Measurements from ENCODE around the gene CDK5R2. TPM values are rescaled to one million over a fixed set of nuclear protein-coding genes. Genes with fewer than 3 reads are reported as not detected.

Gene CDK5R2
- total and polyA plus RNA-seq, 2 of the 13 experiments (the other 11 are each of a cell fraction or from before 2014, with no cell fraction given) = not detected

DNA sequence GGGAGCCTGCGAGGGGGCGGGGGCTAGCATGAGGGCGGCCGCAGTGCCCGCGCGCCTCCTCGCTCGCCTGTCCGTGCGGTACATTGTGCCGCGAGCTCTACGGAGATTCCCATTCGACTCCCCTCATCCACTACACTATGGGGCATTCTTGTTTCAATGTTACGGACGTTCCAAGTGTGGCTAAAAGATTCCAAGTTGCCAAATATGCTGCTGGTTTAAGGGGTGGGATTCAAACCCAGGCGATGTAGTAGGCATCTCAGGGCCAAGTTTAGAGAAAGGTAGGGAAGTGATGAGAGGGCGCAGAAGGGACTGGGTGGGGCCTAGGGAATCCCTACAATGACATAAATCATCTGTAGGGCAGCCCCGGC is 43.8 kb downstream of the CDK5R2 start (continued):
- TF ChIP-seq, protein P1, sequence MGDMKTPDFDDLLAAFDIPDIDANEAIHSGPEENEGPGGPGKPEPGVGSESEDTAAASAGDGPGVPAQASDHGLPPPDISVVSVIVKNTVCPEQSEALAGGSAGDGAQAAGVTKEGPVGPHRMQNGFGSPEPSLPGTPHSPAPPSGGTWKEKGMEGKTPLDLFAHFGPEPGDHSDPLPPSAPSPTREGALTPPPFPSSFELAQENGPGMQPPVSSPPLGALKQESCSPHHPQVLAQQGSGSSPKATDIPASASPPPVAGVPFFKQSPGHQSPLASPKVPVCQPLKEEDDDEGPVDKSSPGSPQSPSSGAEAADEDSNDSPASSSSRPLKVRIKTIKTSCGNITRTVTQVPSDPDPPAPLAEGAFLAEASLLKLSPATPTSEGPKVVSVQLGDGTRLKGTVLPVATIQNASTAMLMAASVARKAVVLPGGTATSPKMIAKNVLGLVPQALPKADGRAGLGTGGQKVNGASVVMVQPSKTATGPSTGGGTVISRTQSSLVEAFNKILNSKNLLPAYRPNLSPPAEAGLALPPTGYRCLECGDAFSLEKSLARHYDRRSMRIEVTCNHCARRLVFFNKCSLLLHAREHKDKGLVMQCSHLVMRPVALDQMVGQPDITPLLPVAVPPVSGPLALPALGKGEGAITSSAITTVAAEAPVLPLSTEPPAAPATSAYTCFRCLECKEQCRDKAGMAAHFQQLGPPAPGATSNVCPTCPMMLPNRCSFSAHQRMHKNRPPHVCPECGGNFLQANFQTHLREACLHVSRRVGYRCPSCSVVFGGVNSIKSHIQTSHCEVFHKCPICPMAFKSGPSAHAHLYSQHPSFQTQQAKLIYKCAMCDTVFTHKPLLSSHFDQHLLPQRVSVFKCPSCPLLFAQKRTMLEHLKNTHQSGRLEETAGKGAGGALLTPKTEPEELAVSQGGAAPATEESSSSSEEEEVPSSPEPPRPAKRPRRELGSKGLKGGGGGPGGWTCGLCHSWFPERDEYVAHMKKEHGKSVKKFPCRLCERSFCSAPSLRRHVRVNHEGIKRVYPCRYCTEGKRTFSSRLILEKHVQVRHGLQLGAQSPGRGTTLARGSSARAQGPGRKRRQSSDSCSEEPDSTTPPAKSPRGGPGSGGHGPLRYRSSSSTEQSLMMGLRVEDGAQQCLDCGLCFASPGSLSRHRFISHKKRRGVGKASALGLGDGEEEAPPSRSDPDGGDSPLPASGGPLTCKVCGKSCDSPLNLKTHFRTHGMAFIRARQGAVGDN (CRISPR knock-in tag; IDR thresholded peaks at IDR 0.05) = no peak
- TF ChIP-seq, protein P2, sequence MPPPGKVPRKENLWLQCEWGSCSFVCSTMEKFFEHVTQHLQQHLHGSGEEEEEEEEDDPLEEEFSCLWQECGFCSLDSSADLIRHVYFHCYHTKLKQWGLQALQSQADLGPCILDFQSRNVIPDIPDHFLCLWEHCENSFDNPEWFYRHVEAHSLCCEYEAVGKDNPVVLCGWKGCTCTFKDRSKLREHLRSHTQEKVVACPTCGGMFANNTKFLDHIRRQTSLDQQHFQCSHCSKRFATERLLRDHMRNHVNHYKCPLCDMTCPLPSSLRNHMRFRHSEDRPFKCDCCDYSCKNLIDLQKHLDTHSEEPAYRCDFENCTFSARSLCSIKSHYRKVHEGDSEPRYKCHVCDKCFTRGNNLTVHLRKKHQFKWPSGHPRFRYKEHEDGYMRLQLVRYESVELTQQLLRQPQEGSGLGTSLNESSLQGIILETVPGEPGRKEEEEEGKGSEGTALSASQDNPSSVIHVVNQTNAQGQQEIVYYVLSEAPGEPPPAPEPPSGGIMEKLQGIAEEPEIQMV (CRISPR knock-in tag; IDR thresholded peaks at IDR 0.05; ENCODE audit: low read depth) = no peak
- TF ChIP-seq, protein P3, sequence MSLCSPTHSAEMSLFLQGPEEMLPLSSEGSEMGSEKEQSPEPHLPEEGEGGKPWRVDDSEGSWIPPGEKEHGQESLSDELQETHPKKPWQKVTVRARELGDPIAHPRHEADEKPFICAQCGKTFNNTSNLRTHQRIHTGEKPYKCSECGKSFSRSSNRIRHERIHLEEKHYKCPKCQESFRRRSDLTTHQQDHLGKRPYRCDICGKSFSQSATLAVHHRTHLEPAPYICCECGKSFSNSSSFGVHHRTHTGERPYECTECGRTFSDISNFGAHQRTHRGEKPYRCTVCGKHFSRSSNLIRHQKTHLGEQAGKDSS (CRISPR knock-in tag; IDR thresholded peaks at IDR 0.05; ENCODE audit: borderline replicate concordance, low read depth) = no peak
- TF ChIP-seq MTA3 (CRISPR knock-in tag; IDR thresholded peaks at IDR 0.05) = no peak
- no peak for TF ChIP-seq SP1 (IDR thresholded peaks at IDR 0.05)
- TF ChIP-seq SP1 (CRISPR knock-in tag; IDR thresholded peaks at IDR 0.05) = 0 out of 2 replicates have a peak, but pooled peaks have one; percentile 12
- no peak; the same call in 1 of the 2 replicates for TF ChIP-seq ZNF709 (CRISPR knock-in tag; IDR thresholded peaks at IDR 0.05)
- 0 out of 2 replicates have a peak, but pooled peaks have one; percentile 41 for TF ChIP-seq ZBTB7B (CRISPR knock-in tag; IDR thresholded peaks at IDR 0.05)
- TF ChIP-seq PITX1 (CRISPR knock-in tag; IDR thresholded peaks at IDR 0.05) = no peak
- no peak for TF ChIP-seq ZNF232 (CRISPR knock-in tag; IDR thresholded peaks at IDR 0.05; ENCODE audit: borderline replicate concordance)
- TF ChIP-seq SIN3A (IDR thresholded peaks at IDR 0.05; ENCODE audit: borderline replicate concordance, low read depth, low read length) = no peak
- TF ChIP-seq ZNF205 (CRISPR knock-in tag; IDR thresholded peaks at IDR 0.05) = no peak
- 0 out of 2 replicates have a peak, but pooled peaks have one; percentile 35 for TF ChIP-seq CBX5 (CRISPR knock-in tag; IDR thresholded peaks at IDR 0.05; ENCODE audit: borderline replicate concordance)
- no peak for TF ChIP-seq YEATS4 (CRISPR knock-in tag; IDR thresholded peaks at IDR 0.05; ENCODE audit: borderline replicate concordance)
- TF ChIP-seq MYC (CRISPR knock-in tag; IDR thresholded peaks at IDR 0.05; ENCODE audit: borderline replicate concordance) = no peak
- no peak for TF ChIP-seq ZNF143 (CRISPR knock-in tag; IDR thresholded peaks at IDR 0.05)
- no peak for TF ChIP-seq ASH2L (IDR thresholded peaks at IDR 0.05; ENCODE audit: insufficient read length, low read depth, low read length)
- no peak for TF ChIP-seq ZNF790 (CRISPR knock-in tag; IDR thresholded peaks at IDR 0.05; ENCODE audit: borderline replicate concordance)
- TF ChIP-seq RARA (CRISPR knock-in tag; IDR thresholded peaks at IDR 0.05) = no peak
- TF ChIP-seq, protein P4, sequence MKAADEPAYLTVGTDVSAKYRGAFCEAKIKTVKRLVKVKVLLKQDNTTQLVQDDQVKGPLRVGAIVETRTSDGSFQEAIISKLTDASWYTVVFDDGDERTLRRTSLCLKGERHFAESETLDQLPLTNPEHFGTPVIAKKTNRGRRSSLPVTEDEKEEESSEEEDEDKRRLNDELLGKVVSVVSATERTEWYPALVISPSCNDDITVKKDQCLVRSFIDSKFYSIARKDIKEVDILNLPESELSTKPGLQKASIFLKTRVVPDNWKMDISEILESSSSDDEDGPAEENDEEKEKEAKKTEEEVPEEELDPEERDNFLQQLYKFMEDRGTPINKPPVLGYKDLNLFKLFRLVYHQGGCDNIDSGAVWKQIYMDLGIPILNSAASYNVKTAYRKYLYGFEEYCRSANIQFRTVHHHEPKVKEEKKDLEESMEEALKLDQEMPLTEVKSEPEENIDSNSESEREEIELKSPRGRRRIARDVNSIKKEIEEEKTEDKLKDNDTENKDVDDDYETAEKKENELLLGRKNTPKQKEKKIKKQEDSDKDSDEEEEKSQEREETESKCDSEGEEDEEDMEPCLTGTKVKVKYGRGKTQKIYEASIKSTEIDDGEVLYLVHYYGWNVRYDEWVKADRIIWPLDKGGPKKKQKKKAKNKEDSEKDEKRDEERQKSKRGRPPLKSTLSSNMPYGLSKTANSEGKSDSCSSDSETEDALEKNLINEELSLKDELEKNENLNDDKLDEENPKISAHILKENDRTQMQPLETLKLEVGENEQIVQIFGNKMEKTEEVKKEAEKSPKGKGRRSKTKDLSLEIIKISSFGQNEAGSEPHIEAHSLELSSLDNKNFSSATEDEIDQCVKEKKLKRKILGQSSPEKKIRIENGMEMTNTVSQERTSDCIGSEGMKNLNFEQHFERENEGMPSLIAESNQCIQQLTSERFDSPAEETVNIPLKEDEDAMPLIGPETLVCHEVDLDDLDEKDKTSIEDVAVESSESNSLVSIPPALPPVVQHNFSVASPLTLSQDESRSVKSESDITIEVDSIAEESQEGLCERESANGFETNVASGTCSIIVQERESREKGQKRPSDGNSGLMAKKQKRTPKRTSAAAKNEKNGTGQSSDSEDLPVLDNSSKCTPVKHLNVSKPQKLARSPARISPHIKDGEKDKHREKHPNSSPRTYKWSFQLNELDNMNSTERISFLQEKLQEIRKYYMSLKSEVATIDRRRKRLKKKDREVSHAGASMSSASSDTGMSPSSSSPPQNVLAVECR (CRISPR knock-in tag; IDR thresholded peaks at IDR 0.05; ENCODE audit: borderline replicate concordance) = no peak
- TF ChIP-seq KAT2B (IDR thresholded peaks at IDR 0.05; ENCODE audit: borderline replicate concordance, low read depth, low read length) = no peak
